SU-DHL-6 (cell line): Measurements from ENCODE around the gene CNOT1.

Experiments used
- H2AFZ ChIP-seq: fragments of 200-600 bp; sonication (generic); 2 replicates; pipeline ENCODE4 v1.6.1; 2014; ENCODE audit warnings: low read depth, mild to moderate bottlenecking, moderate library complexity, mixed read lengths, antibody characterized with exemption, low read length; ENCODE audit not compliant: severe bottlenecking
- H3F3A ChIP-seq: fragments of 200-600 bp; shearing (Covaris generic); 2 replicates; pipeline ENCODE4 v1.6.0; 2016; ENCODE audit warnings: antibody characterized with exemption, mild to moderate bottlenecking; ENCODE audit not compliant: insufficient read depth
- H3K27ac ChIP-seq: fragments of 200-600 bp; sonication (generic); 2 replicates; pipeline ENCODE4 v1.5.1; 2016; ENCODE audit warnings: low read depth, mild to moderate bottlenecking, low read length, moderate library complexity, mixed read lengths
- H3K27me3 ChIP-seq: fragments of 200-600 bp; sonication (generic), shearing (Covaris generic); 2 replicates; pipeline ENCODE4 v1.6.0; 2014; ENCODE audit warnings: mild to moderate bottlenecking, low read length
- H3K36me3 ChIP-seq: fragments of 200-600 bp; sonication (generic); 2 replicates; pipeline ENCODE4 v1.6.1; 2014; ENCODE audit warnings: mild to moderate bottlenecking, low read length, mixed read lengths
- H3K4me2 ChIP-seq: fragments of 300-600, 200-600 bp; shearing (Covaris generic), sonication (generic); 2 replicates; pipeline ENCODE4 v1.6.0; 2014; ENCODE audit warnings: low read length, low read depth, mild to moderate bottlenecking; ENCODE audit not compliant: poor library complexity, severe bottlenecking
- H3K4me3 ChIP-seq: fragments of 200-600 bp; sonication (generic); 2 replicates; pipeline ENCODE4 v1.5.1; 2014; ENCODE audit warnings: antibody characterized with exemption, low read length, mild to moderate bottlenecking, mixed read lengths; ENCODE audit not compliant: insufficient read depth, poor library complexity, severe bottlenecking
- H3K79me2 ChIP-seq: fragments of 200-600 bp; sonication (generic); 2 replicates; pipeline ENCODE4 v1.6.1; 2014; ENCODE audit warnings: mild to moderate bottlenecking, low read length, moderate library complexity; ENCODE audit not compliant: insufficient read depth
- H3K9ac ChIP-seq: fragments of 200-600 bp; sonication (generic); 2 replicates; pipeline ENCODE4 v1.7.0; 2014; ENCODE audit warnings: mild to moderate bottlenecking, low read length
- H3K9me2 ChIP-seq: fragments of 200-600 bp; sonication (generic); replicated peaks from 2 replicates; pipeline ENCODE4 v1.6.1; 2014; ENCODE audit warnings: low read length; ENCODE audit not compliant: insufficient read depth
- H3K9me3 ChIP-seq: fragments of 200-600 bp; sonication (generic); 2 replicates; pipeline ENCODE4 v1.6.1; 2014; ENCODE audit warnings: low read length, mixed read lengths; ENCODE audit not compliant: insufficient read depth
- H4K20me1 ChIP-seq: fragments of 200-600 bp; sonication (generic); 2 replicates; pipeline ENCODE4 v1.6.1; 2014; ENCODE audit warnings: low read depth, mild to moderate bottlenecking, antibody characterized with exemption, low read length, moderate library complexity, mixed read lengths
- CTCF ChIP-seq: fragments of 200-600 bp; sonication (generic); IDR thresholded peaks from one replicate; pipeline ENCODE4 v1.5.1; 2017; ENCODE audit warnings: antibody characterized with exemption, mild to moderate bottlenecking, low read length, moderate library complexity; ENCODE audit not compliant: insufficient read depth, poor library complexity, severe bottlenecking
- EZH2phosphoT487 ChIP-seq: fragments of 200-600 bp; sonication (generic), shearing (Covaris generic); conservative IDR thresholded peaks from 2 replicates; pipeline ENCODE4 v1.6.1; 2018; ENCODE audit warnings: mild to moderate bottlenecking, antibody characterized with exemption, low read length, moderate library complexity, mixed read lengths

Gene CNOT1

GRCh38 chr16:58636466-58636865, 6.8 kb upstream of the CNOT1 start:
- Histone ChIP-seq H3K36me3 (no peaks in the 10 kb centered on the region), H4K20me1 (no peaks in the 10 kb centered on the region), H3K27me3 (no peaks in the 10 kb centered on the region), H3K27ac (no peak overlapping the region), H2AFZ (no peak overlapping the region), H3K9me3 (no peaks in the 10 kb centered on the region), H3K9me2 (no peaks in the 10 kb centered on the region), H3K79me2 (no peaks in the 10 kb centered on the region), H3K9ac (no peak overlapping the region), H3K4me2 (no peak overlapping the region), H3K4me3 (no peak overlapping the region), H3F3A (no peaks in the 10 kb centered on the region)
- TF ChIP-seq CTCF (no peak), EZH2phosphoT487 (no peak)

- Histone ChIP-seq H2AFZ (no peak overlapping the region), H3K4me3 (no peak overlapping the region), H3K36me3 (no peaks in the 10 kb centered on the region), H3K27ac (no peak overlapping the region), H3F3A (no peaks in the 10 kb centered on the region), H3K9me3 (no peaks in the 10 kb centered on the region), H3K79me2 (no peaks in the 10 kb centered on the region), H3K27me3 (no peaks in the 10 kb centered on the region), H3K9ac (no peak overlapping the region), H3K4me2 (no peak overlapping the region), H4K20me1 (no peaks in the 10 kb centered on the region), H3K9me2 (no peaks in the 10 kb centered on the region)
- no peak for TF ChIP-seq EZH2phosphoT487
- no peak for TF ChIP-seq CTCF
These were observed 5.9 kb upstream of the CNOT1 start for GRCh38 chr16:58635502-58635901.

- Histone ChIP-seq H3K36me3 (no peaks in the 10 kb centered on the region), H4K20me1 (no peaks in the 10 kb centered on the region), H2AFZ (no peak overlapping the region), H3F3A (no peaks in the 10 kb centered on the region), H3K4me3 (no peak overlapping the region), H3K4me2 (no peak overlapping the region), H3K27ac (no peak overlapping the region), H3K9ac (no peak overlapping the region), H3K9me2 (no peaks in the 10 kb centered on the region), H3K27me3 (no peaks in the 10 kb centered on the region), H3K79me2 (peaks cover 3% of the 10 kb centered on the region), H3K9me3 (no peaks in the 10 kb centered on the region)
- TF ChIP-seq CTCF (no peak), EZH2phosphoT487 (no peak)
These were observed 4.7 kb upstream of the CNOT1 start for GRCh38 chr16:58634265-58634802.
